ENCODE data around the gene MAD1L1. TPM values are rescaled to one million over a fixed set of nuclear protein-coding genes. Genes with fewer than 3 reads are reported as not detected.

The MAD1L1 gene
- polyA plus RNA-seq, 4 donors, result 12.3 to 21.7 (median 18.1) TPM

- no peak overlapping the region for H3K4me3 ChIP-seq (ENCODE audit: low read depth in 1 of 3, low read length in 3 of 3)
- 95 to 97% (median 95%) methylated on average over 18 of the region's 18 CpGs for WGBS, 3 donors
- H3K4me1 ChIP-seq (ENCODE audit: control insufficient read depth in 3 of 3, insufficient read depth in 2 of 3, low read depth in 1 of 3, low read length in 2 of 3), result no peaks in the 10 kb centered on the region
- no peak for DNase-seq
- no peak overlapping the region for H3K27ac ChIP-seq (ENCODE audit: low read depth in 1 of 3, low read length in 2 of 3)
- no peaks in the 10 kb centered on the region for H3K27me3 ChIP-seq (ENCODE audit: control insufficient read depth in 3 of 3, insufficient read depth in 3 of 3, low read length in 3 of 3)
- H3K36me3 ChIP-seq (ENCODE audit: control insufficient read depth in 3 of 3, insufficient read depth in 2 of 3, low read depth in 1 of 3, low read length in 3 of 3), result peaks cover 0 to 87% (median 6%) of the 10 kb centered on the region in 3 donors
- H3K9me3 ChIP-seq (ENCODE audit: control insufficient read depth in 2 of 2, insufficient read depth in 1 of 2, low read depth in 1 of 2, low read length in 1 of 2), result peaks cover 2 to 11% of the 10 kb centered on the region in 2 donors
- FAIRE-seq, result no peak
Observed at GRCh38 chr7:2200584-2200980, 32.2 kb downstream of the MAD1L1 start.

GRCh38 chr7:2199956-2200583, 32.7 kb downstream of the MAD1L1 start:
- Histone ChIP-seq H3K9me3 (ENCODE audit: control insufficient read depth in 2 of 2, insufficient read depth in 1 of 2, low read depth in 1 of 2, low read length in 1 of 2) (peaks cover 2 to 15% of the 10 kb centered on the region in 2 donors), H3K36me3 (ENCODE audit: control insufficient read depth in 3 of 3, insufficient read depth in 2 of 3, low read depth in 1 of 3, low read length in 3 of 3) (peaks cover 0 to 84% (median 9%) of the 10 kb centered on the region in 3 donors), H3K27ac (ENCODE audit: low read depth in 1 of 3, low read length in 2 of 3) (no peak overlapping the region), H3K27me3 (ENCODE audit: control insufficient read depth in 3 of 3, insufficient read depth in 3 of 3, low read length in 3 of 3) (no peaks in the 10 kb centered on the region), H3K4me3 (ENCODE audit: low read depth in 1 of 3, low read length in 3 of 3) (no peak overlapping the region), H3K4me1 (ENCODE audit: control insufficient read depth in 3 of 3, insufficient read depth in 2 of 3, low read depth in 1 of 3, low read length in 2 of 3) (no peaks in the 10 kb centered on the region)
- no peak for FAIRE-seq
- DNase-seq, result no peak
- WGBS, 3 donors, result 93 to 96% (median 95%) methylated on average over 22 to 25 of the region's 25 CpGs

- Histone ChIP-seq H3K27me3 (ENCODE audit: control insufficient read depth in 3 of 3, insufficient read depth in 3 of 3, low read length in 3 of 3) (no peaks in the 10 kb centered on the region), H3K36me3 (ENCODE audit: control insufficient read depth in 3 of 3, insufficient read depth in 2 of 3, low read depth in 1 of 3, low read length in 3 of 3) (peaks cover 0 to 81% (median 9%) of the 10 kb centered on the region in 3 donors), H3K4me1 (ENCODE audit: control insufficient read depth in 3 of 3, insufficient read depth in 2 of 3, low read depth in 1 of 3, low read length in 2 of 3) (no peaks in the 10 kb centered on the region), H3K9me3 (ENCODE audit: control insufficient read depth in 2 of 2, insufficient read depth in 1 of 2, low read depth in 1 of 2, low read length in 1 of 2) (peaks cover 2 to 15% of the 10 kb centered on the region in 2 donors), H3K27ac (ENCODE audit: low read depth in 1 of 3, low read length in 2 of 3) (no peak overlapping the region), H3K4me3 (ENCODE audit: low read depth in 1 of 3, low read length in 3 of 3) (no peak overlapping the region)
- WGBS, 3 donors, result 95 to 99% (median 97%) methylated on average over 16 of the region's 16 CpGs
- FAIRE-seq (no peak), DNase-seq (no peak)
Observed at GRCh38 chr7:2199528-2199927, 33.2 kb downstream of the MAD1L1 start.

GRCh38 chr7:2198760-2199159, 34.0 kb downstream of the MAD1L1 start:
- FAIRE-seq (no peak), DNase-seq (no peak)
- Histone ChIP-seq H3K4me3 (ENCODE audit: low read depth in 1 of 3, low read length in 3 of 3) (no peak overlapping the region), H3K36me3 (ENCODE audit: control insufficient read depth in 3 of 3, insufficient read depth in 2 of 3, low read depth in 1 of 3, low read length in 3 of 3) (peaks cover 0 to 77% (median 9%) of the 10 kb centered on the region in 3 donors), H3K9me3 (ENCODE audit: control insufficient read depth in 2 of 2, insufficient read depth in 1 of 2, low read depth in 1 of 2, low read length in 1 of 2) (peaks cover 2 to 15% of the 10 kb centered on the region in 2 donors), H3K4me1 (ENCODE audit: control insufficient read depth in 3 of 3, insufficient read depth in 2 of 3, low read depth in 1 of 3, low read length in 2 of 3) (no peaks in the 10 kb centered on the region), H3K27ac (ENCODE audit: low read depth in 1 of 3, low read length in 2 of 3) (no peak overlapping the region), H3K27me3 (ENCODE audit: control insufficient read depth in 3 of 3, insufficient read depth in 3 of 3, low read length in 3 of 3) (no peaks in the 10 kb centered on the region)
- 91 to 97% (median 93%) methylated on average over 10 of the region's 10 CpGs for WGBS, 3 donors

- H3K4me3 ChIP-seq (ENCODE audit: low read depth in 1 of 3, low read length in 3 of 3), result no peak overlapping the region
- FAIRE-seq, result no peak
- peaks cover 2 to 15% of the 10 kb centered on the region in 2 donors for H3K9me3 ChIP-seq (ENCODE audit: control insufficient read depth in 2 of 2, insufficient read depth in 1 of 2, low read depth in 1 of 2, low read length in 1 of 2)
- H3K4me1 ChIP-seq (ENCODE audit: control insufficient read depth in 3 of 3, insufficient read depth in 2 of 3, low read depth in 1 of 3, low read length in 2 of 3), result no peaks in the 10 kb centered on the region
- H3K27me3 ChIP-seq (ENCODE audit: control insufficient read depth in 3 of 3, insufficient read depth in 3 of 3, low read length in 3 of 3), result no peaks in the 10 kb centered on the region
- no peak for DNase-seq
- 95 to 97% (median 96%) methylated on average over 15 of the region's 15 CpGs for WGBS, 3 donors
- H3K36me3 ChIP-seq (ENCODE audit: control insufficient read depth in 3 of 3, insufficient read depth in 2 of 3, low read depth in 1 of 3, low read length in 3 of 3), result peaks cover 0 to 79% (median 9%) of the 10 kb centered on the region in 3 donors
- H3K27ac ChIP-seq (ENCODE audit: low read depth in 1 of 3, low read length in 2 of 3), result no peak overlapping the region
Observed at GRCh38 chr7:2198206-2198605, 34.5 kb downstream of the MAD1L1 start.

GRCh38 chr7:2197436-2198155, 35.1 kb downstream of the MAD1L1 start:
- FAIRE-seq (no peak), DNase-seq (no peak)
- peaks cover 0 to 78% (median 9%) of the 10 kb centered on the region in 3 donors for H3K36me3 ChIP-seq (ENCODE audit: control insufficient read depth in 3 of 3, insufficient read depth in 2 of 3, low read depth in 1 of 3, low read length in 3 of 3)
- H3K4me1 ChIP-seq (ENCODE audit: control insufficient read depth in 3 of 3, insufficient read depth in 2 of 3, low read depth in 1 of 3, low read length in 2 of 3), result no peaks in the 10 kb centered on the region
- WGBS, 3 donors, result 90 to 95% (median 92%) methylated on average over 20 to 21 of the region's 21 CpGs
- peaks cover 2 to 15% of the 10 kb centered on the region in 2 donors for H3K9me3 ChIP-seq (ENCODE audit: control insufficient read depth in 2 of 2, insufficient read depth in 1 of 2, low read depth in 1 of 2, low read length in 1 of 2)
- no peak overlapping the region for H3K4me3 ChIP-seq (ENCODE audit: low read depth in 1 of 3, low read length in 3 of 3)
- no peaks in the 10 kb centered on the region for H3K27me3 ChIP-seq (ENCODE audit: control insufficient read depth in 3 of 3, insufficient read depth in 3 of 3, low read length in 3 of 3)
- H3K27ac ChIP-seq (ENCODE audit: low read depth in 1 of 3, low read length in 2 of 3), result no peak overlapping the region

- no peak for DNase-seq
- Histone ChIP-seq H3K36me3 (ENCODE audit: control insufficient read depth in 3 of 3, insufficient read depth in 2 of 3, low read depth in 1 of 3, low read length in 3 of 3) (peaks cover 0 to 74% (median 9%) of the 10 kb centered on the region in 3 donors), H3K4me3 (ENCODE audit: low read depth in 1 of 3, low read length in 3 of 3) (no peak overlapping the region), H3K27me3 (ENCODE audit: control insufficient read depth in 3 of 3, insufficient read depth in 3 of 3, low read length in 3 of 3) (no peaks in the 10 kb centered on the region), H3K27ac (ENCODE audit: low read depth in 1 of 3, low read length in 2 of 3) (no peak overlapping the region), H3K4me1 (ENCODE audit: control insufficient read depth in 3 of 3, insufficient read depth in 2 of 3, low read depth in 1 of 3, low read length in 2 of 3) (no peaks in the 10 kb centered on the region), H3K9me3 (ENCODE audit: control insufficient read depth in 2 of 2, insufficient read depth in 1 of 2, low read depth in 1 of 2, low read length in 1 of 2) (peaks cover 2 to 15% of the 10 kb centered on the region in 2 donors)
- FAIRE-seq, result no peak
- 87 to 93% (median 93%) methylated on average over 32 of the region's 32 CpGs for WGBS, 3 donors
Observed at GRCh38 chr7:2196381-2197378, 36.1 kb downstream of the MAD1L1 start.
